GM19324 (cell line): Measurements from ENCODE around the gene NT5DC3.
"Not testable (repeated sequence)": the region's sequence is repeated elsewhere in the genome, so short reads cannot be mapped to it uniquely, and the experiment has no call there.

Source experiments
- ATAC-seq: cut with Tn5 transposase; IDR thresholded peaks from one replicate; pipeline ENCODE4 v1.9.1; 2021; ENCODE audit warnings: mild to moderate bottlenecking, moderate library complexity; ENCODE audit not compliant: unreplicated experiment, low FRiP score

The NT5DC3 gene

DNA sequence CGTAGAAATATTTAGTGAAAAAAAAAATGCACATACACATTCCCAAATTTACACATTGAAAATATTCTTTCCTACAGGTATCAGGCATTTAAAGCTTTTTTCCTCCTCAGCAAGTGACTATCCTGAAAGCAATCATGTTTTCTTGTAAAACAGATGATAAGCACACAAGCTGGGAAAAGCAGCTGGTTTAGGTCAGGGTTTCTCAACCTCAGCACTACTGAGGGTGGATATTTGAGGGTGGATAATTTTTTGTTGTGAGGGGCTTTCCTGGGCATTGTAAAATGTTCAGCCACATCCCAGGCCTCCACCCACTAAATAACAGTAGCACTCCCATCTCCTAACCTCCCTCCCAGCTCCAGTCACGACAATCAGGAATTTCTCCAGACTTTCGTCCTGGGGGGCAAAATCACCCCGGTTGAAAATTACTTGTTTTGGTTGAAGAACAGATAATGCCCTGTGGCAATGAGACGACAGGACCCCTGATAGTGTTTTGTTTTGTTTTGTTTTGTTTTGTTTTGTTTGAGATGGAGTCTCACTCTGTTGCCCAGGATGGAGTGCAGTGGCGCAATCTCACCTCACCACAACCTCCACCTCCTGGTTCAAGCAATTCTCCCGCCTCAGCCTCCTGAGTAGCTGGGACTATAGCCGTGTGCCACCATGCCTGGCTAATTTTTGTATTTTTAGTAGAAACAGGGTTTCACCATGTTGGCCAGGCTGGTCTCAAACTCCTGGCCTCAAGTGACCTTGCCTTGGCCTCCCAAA is 15.0 kb upstream of the NT5DC3 start:
- ATAC-seq, result no peak

DNA sequence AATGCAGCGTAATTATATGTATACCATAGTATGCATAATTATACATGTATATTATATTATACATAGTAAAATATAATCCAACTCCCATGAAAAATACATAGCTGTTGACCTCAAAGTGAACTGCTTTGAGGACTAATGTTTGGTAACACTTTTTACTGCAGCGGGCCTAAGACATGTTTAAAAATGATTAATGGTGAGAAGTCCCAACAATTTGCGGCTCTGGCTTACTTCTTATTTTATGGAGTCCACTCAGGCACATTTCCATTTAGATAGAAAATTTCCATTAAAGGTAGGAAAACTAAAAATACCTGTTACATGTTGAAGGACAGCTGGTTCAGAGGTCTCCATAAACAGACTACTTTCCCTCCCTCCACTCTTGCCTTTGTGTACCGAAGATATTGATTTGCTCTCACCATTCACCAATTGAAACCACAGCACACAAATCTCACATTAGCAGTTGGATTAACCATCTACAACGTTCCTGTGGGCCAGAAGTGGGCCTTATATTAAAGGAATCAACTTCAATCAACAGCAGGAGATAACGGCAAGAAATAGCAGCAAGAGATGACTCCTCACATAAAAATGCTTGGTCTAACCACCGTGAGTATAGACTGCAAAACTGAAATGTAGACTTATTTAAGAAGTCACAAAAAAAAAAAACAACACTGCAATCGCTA is 14.1 kb upstream of the NT5DC3 start:
- no peak for ATAC-seq

DNA sequence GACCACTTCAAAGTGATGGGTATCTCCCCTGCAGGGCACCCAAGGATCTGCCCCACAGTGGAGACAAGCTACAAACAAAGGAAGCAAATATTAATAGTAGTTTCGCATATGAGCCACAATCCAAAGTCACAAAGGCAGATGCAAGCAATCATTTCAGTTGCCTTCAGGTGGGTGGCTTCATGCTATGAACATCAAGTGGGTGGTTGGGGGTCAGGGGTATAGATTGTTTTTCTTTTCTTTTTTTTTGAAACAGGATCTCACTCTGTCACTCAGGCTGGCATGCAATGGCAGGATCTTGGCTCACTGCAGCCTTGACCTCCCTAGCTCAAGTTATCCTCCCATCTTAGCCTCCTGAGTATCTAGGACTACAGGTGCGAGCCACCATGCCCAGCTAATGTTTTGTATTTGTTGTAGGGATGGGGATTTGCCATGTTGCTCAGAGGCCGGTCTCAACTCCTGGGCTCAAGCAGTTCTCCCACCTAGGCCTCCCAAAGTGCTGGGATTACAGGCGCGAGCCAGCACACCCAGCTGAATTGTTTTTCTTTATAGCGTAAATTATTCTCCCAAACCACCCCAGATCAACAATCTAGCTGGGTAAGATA is 13.4 kb upstream of the NT5DC3 start:
- no peak for ATAC-seq

DNA sequence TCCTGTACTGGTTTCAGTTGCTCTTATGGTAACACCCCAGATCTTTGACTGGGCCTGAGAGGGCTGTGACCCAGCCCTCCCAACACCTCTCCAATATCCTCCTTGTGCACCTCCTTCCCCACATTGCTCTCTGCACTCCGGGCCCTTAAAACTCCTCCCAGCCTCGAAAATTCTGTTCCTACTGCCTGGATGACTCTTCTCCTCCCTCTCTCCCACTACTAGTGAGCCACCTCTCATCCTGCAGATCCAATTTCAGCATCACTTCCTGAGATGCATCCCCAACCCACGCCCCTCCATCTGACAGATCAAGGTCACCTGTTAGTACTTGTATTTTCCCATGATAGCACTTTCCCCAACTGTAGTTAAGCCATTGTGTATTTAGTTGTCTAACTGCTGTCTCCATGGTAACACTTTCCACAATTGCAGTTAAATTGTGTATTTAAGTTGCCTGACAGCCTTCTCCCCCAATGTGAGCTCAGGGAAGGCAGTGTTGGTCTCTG is 11.5 kb upstream of the NT5DC3 start:
- ATAC-seq, result no peak

DNA sequence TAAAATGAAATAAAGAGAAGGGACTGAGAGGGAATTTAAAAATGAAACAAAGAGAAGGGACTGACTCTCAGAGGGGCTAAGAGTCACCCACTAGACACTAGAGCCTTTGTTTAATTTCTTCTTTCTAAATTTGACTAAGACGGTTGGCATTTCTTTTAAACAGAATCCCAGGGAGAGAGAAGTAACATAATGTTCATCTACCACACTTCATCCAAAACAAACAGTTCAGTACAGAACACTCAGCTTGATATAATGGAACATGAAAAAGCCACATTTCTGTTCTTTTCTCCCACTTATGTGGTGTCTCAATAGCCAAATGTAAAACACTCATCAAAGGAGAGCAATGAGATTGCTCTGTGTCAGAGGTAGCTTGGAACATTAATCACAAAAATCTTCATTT is 10.1 kb upstream of the NT5DC3 start:
- no peak for ATAC-seq

DNA sequence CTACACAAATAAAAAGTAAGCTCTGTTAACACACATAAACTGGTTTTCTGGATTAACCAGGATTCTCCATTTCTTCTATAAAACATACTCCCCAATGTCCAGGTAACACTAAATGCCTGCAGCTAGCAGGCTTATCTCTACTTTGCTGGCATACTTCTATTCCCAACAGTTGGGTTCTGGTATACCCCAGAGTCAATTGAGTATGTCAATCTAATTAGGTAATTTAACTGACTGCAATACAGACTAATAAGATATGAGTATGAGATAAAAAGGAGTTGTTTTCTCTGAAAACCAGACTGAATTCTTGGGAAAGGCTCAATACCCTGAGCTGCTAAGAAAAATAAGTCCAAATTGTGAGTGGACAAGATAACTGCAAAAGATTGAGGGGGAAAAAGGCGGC is 9.4 kb upstream of the NT5DC3 start:
- ATAC-seq, result no peak

DNA sequence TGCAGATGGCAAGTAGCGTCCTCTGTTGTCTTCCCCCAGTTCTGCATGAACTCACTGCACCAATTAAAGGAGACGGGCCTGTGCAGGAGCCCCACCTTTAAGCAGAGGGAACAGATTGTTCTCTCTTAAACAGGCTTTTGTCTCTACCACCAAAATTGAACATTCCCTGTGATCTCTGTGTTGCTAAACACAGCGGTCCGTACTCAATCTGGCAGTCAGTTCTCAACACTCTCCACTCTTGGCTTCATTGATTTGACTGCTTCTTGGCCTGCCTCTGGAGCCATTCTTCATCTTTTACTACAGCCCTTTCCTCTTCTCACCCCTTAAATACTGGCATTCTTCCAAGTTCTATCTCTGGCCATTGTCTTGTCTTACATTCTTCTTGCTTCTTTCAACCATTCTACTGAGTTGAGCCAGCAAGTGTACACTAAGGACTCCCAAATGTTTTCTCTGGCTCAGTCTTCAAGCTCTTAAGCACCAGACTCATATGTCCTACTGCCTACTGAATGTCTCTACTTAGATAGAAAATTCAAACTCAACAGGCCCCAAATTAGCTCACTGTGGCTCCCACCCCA is 8.0 kb upstream of the NT5DC3 start:
- ATAC-seq, result no peak

DNA sequence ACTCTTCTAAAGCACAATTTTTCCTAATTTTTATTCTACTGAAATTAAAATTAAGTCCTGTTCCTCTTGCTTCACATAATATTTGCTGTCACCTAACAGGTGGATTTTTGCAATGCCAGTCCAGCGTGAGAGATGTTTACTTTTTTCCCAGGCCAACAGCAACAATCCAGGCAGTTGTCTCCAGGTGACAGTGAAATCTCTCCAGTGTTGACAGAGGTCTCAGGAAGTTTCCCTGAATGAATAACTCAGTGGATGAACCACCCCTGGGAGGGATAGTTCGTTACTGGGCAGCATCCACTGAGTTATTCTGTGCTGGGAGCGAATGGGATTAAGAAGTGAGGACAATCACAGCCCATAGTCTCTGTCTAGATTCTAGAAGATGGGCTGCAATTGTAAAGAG is 7.1 kb upstream of the NT5DC3 start:
- no peak for ATAC-seq

DNA sequence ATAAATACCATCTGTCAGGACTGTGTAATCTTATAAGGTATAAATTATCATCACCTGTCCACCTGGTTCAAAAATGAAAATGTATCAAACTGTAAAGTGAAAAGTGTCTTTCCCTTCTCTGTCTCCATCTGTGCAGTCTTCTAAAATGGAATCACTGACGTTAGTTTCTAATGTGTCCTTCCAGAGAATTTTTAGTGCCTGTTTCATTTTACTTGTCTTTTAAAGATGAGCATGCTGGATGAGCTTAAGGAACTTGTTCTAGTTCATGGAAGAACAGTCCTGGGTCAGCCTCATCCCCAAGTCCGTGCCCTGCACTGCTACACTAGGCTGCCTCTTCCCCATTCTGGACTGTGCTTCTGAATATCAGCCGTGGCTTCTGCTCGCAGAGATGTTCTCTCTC is 5.4 kb upstream of the NT5DC3 start:
- ATAC-seq, result no peak

DNA sequence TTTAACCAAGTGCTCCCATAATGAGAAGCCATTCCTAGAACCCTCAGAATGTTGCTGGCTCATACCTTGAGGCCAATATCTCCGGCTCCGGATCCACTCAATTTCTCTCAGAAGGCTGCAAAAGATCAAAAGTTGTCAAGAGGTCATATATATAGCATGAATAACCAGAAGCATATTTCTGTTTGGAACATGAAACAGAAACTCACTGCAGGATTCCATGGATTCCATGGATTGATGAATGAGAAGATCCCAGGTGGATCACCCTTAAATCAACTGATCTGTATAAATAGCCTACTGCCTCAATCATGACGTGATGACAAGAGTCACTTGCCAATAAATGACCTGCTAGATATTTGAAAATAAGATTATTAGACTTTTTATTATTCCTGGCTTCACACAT is 3.3 kb upstream of the NT5DC3 start:
- no peak for ATAC-seq

DNA sequence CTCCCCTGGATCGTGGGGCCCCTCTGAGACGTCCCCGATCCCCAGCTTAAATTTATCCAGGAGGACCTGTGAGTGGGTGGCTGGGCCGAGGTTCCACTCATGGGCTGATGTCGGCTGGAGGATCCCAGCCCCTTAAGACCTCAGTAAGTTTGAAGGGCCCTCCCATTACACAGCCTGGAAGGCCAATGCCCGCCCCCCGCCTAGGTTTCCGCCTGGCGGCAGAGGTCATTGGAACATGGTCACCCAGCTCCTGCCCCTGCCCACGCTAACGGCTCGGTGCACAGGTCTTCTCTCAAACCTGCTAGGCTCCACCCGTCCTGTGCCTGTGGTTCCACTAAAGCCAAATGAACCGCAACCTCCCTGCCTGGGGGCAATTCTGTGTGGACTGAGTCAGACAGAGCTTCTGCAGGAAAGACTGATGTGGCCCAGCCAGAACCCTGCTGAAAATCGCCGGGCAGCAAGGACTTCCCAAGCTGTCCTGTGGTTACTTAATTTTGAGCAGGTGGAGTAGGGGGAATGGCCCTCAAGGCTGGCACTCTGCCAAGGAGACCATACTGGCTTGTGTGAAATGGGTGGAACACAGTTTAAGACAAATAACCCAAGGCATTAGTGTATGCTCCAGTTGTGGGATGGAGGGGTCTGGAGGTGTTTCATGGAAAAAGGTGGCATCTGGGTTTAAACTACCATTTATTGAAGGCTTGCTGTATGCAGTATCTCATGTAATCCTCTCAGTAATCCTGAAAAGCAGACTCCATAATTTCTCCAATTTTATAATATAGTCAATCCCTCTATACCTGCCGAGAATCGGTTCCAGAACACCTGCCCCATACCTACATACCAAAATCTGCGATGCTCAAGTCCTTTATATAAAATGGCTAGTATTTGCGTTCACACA is 903 bp upstream of the NT5DC3 start:
- ATAC-seq, result no peak

DNA sequence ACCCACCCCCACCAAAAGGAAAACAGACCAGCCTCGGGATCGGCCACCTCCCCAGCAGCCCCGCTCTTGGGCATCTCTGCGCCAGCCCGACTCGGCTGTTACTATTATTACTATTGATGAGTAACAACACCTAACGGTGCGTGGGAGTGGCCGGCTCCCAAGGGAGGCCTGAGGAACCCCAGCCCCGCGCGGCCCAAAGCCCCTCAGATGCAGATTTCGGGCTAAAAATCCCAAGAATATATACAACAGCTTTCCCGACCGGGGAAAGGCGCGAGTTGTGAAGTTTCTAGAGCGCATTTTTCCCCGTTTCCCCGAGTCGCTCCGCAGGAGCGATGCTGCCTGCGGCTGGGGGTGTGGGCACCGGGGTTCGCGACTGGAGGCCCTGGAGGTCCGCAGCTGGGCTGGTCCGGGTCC is 565 bp downstream of the NT5DC3 start:
- ATAC-seq, result peak; percentile 24

DNA sequence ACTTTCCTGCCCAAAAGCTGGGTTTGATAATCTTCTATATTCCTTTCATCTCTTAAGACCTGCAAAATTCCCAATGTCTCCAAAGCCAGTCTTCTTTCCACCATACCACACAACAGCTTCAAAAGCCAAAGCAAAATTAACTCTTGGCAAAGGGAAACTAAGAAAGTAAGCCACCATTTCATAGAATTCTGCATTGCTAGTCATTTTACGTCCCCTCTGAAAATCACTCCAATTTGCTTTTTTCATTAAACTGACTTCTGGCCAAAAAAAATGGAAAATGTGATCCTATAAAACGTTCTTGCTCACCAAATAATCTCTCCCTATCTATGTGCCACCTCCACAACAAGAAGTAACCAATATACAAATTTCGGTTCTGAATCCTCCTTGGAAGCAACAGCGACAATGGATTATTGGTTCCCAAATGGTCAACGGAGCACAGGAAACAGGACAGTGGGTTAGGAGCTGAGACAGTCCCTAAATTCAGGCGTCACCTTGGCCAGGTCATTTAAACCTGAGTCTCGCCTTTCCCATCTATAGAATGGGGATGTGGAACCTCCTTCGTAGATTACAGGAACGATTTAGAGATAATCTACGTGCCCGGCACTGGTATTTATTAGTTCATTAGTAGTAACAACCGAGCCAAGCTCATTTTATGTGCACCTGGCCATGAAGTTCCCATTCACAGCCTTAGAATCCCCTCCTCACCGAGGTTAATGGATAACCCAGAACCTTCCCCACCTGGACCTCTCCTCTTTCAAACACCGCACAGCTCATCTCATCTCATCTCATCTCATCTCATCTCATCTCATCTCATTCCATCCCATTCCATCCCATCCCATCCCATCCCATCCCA is 1.2 kb downstream of the NT5DC3 start:
- no peak for ATAC-seq

DNA sequence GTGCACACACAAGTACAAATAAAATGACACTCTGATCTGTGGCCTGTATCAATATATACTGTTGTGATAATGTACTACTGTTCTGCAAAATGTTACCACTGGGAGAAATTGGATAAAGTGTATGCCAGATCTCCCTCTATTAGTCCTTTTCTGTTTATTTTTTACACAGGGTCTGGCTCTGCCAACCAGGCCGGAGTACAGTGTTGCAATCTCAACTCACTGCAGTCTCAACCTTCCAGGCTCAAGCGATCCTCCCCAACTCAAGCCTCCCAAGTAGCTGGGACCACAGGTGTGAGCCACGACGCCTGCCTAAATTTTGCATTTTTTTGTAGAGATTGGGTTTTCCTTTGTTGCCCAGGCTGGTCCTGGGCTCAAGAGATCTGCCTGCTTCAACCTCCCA is 1.9 kb downstream of the NT5DC3 start:
- no peak for ATAC-seq

DNA sequence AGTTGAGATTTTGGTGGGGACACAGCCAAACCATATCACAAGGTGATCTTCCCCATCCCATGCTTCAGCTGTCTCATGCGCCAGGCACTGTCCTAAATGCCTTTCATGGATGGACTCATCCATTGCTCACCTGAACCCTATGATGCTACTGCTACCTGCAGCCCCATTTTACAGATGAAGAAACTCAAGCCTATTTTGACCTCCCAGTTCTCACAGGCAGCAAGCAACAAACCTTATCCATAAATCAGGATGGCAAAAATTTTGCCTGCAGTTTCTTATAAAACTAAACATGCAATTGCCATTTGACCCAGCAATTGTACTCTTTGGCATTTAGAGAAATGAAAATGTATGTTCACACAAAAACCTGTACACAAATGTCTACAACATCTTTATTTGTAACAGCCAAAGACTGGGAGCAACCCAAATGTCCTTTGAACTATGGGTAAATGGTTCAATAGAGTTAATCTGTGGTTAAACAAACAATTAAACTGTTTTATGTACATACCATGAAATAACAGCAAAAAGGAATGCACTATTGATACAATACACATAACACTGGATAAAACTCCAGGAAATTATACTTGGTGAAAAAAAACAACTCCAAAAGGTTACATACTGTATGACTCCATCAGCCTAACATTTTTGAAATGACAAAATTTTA is 2.6 kb downstream of the NT5DC3 start:
- ATAC-seq, result no peak

DNA sequence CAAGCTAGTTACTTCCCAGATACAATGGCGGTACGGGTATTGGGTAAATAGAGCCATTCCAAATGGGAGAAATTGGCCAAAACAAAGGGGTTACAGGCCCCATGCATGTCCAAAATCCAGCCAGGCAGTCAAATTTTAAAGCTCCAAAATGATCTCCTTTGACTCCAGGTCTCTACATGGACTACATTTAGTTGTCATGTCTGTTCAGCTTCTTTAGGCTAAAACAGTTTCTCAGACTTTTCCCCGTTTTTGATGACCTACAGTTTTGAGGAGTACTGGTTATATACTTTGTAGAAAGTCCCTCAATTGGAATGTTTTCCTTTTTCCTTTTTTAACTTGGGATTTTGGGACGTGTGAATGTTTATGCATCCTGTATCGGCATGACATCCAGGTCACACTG is 4.7 kb downstream of the NT5DC3 start:
- no peak for ATAC-seq

DNA sequence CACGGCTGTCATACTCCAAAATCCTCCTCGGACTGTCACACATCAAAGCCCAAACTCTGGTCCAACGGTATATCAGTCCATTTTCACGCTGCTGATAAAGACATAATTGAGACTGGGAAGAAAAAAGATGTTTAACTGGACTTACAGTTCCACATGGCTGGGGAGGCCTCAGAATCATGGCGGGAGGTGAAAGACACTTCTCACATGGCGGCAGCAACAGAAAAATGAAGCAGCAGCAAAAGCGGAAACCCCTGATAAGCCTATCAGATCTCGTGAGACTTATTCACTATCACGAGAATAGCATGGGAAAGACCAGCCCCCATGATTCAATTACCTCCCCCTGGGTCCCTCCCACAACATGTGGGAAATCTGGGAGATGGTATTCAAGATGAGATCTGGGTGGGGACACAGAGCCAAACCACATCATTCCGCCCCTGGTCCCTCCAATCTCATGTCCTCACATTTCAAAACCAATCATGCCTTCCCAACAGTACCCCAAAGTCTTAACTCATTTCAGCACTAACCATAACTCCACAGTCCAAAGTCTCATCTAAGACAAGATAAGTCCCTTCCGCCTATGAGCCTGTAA is 5.2 kb downstream of the NT5DC3 start:
- ATAC-seq, result not testable (repeated sequence)

DNA sequence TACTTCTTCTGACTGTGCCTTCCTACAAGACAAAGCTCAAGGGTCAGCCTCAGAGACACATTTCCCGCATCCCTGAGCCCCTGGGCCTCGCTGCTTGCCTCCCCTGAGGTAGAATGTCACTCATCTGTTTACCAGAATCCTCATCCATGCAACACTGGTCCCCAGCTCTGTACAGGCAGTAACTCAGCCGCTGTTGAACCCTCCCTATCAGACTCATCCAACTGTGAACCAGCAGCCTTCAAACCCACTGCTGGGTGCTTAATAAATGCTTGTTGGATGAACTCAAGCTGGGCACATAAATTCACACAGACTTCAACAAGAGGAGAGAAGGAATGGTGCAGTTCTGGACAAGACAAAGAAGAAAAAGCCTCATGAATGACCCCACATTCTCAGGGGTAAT is 6.1 kb downstream of the NT5DC3 start:
- no peak for ATAC-seq

DNA sequence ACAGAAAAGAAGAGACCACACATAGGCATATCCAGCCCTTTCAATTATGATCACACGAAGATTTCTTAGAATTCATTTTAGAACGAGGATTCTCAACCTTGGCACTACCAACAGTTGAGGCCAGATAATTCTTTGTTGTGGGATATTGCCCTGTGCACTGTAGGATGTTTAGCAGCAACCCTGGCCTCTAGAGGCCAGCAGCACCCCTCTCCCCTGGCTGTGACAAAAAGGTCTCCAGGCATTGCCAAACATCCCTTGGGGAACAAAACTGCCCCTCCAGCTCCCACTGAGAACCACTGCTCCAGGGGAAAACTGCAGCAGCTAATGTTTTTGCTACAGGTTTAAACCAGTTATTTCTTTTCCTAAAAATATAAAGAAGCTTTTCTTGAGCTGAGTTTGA is 7.1 kb downstream of the NT5DC3 start:
- ATAC-seq, result no peak
